Right ventricle myocardium inferior (tissue), 1 donor: ENCODE measurements around the gene CABYR. TPM values are rescaled to one million over a fixed set of nuclear protein-coding genes. Genes with fewer than 3 reads are reported as not detected.
"Not testable (repeated sequence)": the region's sequence is repeated elsewhere in the genome, so short reads cannot be mapped to it uniquely, and the experiment has no call there.

ENCODE experiments used
- ATAC-seq: fragments of 200-7000 bp; cut with Tn5 transposase; one replicate; pipeline ENCODE4 v1.9.1; 2020; ENCODE audit warnings: mild to moderate bottlenecking, moderate library complexity
- DNase-seq: peaks from one replicate; pipeline ENCODE4 v3.0.0; 2021; ENCODE audit errors: missing footprints
- intact Hi-C: fragments of 100-400 bp; cut with DNase I; formaldehyde crosslinking; loops from one replicate; pipeline ENCODE4 v1.11.0; 2022
- total RNA-seq: library from RNA; stranded (reverse); fragmentation: NEBNext Ultra II Directional; extraction: Animal tissue kit (Norgen Biotek cat#: 25700); gene quantifications from one replicate; pipeline ENCODE4 v1.2.1, GENCODE V29; 2021
- donor health status: DM: no; HTN: yes; CAD: no; lungs with severe emphysema.

Gene CABYR
- total RNA-seq, 1 donor from 2014 or later: not detected

DNA sequence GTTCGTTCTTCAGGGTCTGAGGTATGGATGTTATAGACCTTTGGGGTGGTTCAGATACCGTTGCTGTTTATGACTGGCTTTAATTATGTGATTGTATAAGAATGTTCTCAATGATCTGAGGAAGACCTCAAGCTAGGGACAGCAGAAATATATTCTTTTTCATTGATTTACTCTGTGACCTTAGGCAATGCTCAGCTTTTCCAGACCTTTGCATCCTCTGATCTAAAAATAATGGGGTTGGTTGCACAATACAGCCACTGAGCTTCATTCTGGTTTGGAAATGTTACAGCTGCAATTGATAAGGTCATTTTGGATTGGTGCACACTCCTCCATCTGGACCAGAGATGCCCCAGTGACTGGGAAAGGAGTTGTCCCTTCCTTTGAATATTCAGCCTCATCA lies 17.2 kb upstream of the CABYR start:
- no peak for ATAC-seq
- intact Hi-C loops: no loop called here

DNA sequence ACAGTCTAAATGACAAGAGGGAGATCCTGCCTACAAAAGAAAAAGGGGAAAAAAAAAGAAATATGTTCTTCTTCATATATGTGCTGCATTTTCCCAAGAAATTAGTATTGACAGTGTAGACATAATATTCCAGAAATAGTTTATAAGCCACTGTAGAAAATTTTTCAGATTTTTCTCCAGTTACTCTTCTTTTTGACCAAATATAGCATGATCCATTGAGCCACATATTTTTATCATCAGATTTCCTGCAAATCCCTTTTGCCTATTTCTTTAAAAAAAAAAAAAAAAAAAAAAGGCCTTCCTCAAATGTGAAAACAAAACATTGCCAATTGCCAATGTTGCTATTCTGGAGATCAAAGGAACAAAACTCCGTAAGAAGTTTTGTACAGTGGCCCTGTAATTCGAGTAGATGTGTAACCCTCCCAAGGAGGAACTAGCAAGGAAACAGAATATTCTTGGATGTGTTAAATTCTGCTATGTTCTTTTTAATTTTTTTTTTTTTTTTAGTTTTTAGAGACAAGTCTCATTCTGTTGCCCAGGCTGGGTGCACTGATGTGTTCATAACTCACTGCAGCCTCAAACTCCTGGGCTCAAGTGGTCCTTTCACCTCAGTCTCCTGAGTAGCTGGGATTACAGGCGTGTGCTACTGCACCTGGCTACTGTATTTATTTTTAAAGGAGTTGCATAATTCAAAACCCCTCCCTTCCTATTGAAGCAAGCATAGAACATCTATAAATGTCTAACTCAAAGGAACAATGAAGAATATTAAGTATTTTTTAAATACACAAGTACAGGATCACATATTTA lies 12.5 kb upstream of the CABYR start:
- no peak for DNase-seq
- intact Hi-C loops: no loop called here
- ATAC-seq: no peak

More for the DNA sequence above, 17.2 kb upstream of the CABYR start:
- no peak for DNase-seq

DNA sequence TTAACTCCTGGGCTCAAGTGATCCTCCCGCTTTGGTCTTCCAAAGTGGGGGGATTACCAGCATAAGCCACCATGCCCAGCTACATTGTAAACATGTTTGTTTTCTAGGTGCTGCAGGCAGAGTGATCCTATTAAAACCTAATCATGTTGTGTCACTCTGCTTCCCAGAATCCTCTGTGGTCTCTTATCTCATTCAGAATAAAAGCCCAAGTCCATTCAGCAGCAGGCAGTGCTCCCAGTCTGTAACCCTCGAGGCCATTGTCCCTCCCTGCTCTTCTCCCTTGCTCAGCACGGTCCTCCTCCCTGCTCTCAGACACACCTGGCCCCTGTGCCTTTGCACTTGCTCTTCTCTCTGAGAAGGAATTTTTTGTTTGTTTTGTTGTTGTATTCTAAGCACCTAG lies 11.1 kb upstream of the CABYR start:
- DNase-seq (no peak), ATAC-seq (no peak)
- intact Hi-C loops: no loop called here

DNA sequence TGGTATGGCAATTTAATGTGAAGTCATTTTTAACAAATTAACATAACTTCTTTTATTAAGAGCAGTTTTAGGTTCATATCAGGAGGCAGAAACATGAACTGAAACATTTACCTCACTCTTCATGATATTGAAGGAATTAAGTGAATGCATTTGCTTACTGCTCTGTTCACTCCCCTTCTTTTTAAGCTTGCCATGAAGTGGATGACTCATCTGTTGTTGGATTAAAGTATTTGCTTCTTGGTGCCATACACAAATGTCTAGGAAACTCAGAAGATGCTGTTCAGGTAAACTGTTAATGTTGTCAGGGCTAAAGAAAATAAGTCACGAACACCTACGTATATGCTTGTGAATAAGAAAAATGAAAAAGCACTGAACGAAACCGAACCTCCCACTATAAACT lies 10.2 kb upstream of the CABYR start:
- intact Hi-C loops: no loop called here
- ATAC-seq (no peak), DNase-seq (no peak)

DNA sequence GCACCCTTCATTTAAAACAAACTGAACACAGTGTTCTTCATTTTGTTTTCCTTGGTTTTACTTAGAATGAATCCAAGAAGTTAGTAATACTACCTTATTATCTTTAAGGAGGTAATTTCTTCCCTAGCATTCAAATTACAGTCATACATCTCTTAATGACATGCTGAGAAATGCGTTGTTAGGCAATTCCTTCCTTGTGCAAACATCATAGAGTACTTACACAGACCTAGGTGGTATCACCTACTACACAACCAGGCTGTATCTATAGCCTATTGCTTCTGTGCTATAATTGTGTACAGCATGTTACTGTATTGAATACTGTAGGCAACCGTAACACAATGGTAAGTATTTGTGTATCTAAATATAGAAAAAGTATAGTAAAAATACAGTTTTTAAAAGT lies 8.4 kb upstream of the CABYR start:
- intact Hi-C loops: no loop called here
- ATAC-seq: no peak
- DNase-seq: no peak

DNA sequence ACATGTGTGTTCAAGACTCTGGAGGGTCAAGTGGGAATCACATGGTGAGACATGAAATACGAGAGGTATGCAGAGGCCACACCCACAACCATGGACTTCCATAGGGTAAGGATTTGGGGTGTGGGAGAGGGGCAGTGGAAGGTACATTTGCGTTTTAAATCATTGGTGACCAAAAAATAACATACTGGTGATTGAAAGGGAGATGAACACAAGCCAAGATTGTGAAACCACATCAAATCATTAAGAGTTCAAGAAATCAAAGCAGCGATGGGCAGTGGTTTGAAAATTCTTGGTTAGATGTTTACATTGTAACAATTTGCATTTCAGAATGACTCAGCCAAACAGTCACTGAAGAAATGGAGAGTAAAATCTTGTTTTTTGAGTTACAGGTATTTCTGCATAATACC lies 1.9 kb upstream of the CABYR start:
- DNase-seq (no peak), ATAC-seq (no peak)
- intact Hi-C loops: no loop called here

DNA sequence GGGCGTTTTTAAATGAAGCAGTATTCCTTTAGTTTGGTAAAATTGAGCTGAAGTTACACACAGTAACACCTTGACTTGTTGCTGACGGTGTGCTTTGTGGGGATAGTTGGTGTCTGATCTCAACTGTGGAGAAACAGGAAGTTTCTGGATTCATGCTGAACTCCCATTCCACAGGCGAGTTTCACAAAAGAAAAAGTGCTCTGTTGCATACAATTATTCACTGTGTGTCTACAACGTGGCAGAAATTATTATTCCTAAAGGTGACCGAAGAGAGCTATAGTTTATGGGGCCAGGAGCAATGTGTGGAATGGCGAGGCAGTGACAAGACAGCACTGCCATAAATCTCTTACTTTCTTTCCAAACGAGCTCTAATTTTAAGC lies 463 bp upstream of the CABYR start:
- intact Hi-C loops: no loop called here
- ATAC-seq (no peak), DNase-seq (no peak)

DNA sequence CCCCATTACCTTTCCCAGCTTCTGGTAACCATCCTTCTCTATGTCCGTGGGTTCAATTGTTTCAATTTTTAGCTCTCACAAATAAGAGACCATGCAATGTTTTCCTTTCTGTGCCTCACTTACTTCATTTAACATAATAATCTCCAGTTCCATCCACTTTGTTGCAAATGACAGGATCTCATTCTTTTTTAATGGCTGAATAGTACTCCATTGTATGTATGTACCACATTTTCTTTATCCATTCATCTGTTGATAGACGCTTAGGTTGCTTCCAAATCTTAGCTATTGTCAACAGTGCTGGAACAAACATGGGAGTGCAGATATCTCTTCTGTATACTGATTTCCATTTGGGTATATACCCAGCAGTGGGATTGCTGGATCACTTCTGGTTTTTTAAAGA lies 1.8 kb downstream of the CABYR start:
- intact Hi-C loops: no loop called here
- DNase-seq (no peak), ATAC-seq (no peak)

DNA sequence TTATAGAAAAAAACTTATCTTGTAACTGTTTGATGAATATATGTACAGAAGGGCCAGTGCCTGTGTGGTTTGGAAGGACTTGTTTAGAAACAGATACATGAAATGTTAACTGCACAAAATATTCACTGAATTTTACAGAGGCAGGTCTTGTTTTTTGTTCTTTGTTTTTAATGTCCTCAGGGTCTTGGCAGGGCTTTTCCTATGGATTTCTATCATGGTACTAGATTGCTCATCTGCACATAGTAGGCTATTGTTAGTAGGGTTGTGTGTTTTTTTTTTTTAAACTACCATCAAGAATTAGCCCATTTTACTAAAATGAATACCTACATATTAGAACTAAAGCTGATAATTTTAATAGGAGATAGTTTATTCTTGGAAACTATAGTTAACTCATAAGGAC lies 3.5 kb downstream of the CABYR start:
- DNase-seq: no peak
- intact Hi-C loops: no loop called here
- no peak for ATAC-seq

DNA sequence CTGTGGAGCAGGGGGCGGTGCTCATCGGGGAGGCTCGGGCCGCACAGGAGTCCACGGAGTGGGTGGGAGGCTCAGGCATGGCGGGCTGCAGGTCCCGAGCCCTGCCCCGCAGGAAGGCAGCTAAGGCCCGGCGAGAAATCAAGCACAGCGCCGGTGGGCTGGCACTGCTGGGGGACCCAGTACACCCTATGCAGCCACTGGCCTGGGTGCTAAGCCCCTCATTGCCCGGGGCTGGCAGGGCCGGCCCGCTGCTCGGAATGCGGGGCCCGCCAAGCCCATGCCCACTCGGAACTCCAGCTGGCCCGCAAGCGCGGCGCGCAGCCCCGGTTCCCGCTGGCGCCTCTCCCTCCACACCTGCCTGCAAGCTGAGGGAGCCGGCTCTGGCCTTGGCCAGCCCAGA lies 10.7 kb downstream of the CABYR start:
- DNase-seq, intact Hi-C loops, ATAC-seq: not testable (repeated sequence)

DNA sequence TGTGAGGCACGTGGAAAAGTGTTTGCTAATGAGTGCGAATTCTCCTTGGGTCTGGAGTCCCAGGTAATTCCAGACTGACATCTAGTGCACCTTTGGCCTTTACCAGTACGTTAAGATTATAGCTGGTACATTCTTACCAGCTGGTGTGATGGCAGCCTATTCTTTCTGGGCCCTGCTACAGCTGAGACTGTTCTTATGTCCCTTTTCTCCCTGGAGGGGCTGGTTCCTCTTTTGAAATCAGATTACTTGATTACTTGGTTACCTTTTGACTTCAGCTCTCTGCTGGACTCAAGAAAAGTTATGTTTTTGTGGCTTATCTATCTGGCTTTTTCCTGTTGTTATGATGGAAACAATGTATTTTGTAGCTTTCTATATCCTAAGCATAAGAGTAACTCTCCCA lies 14.5 kb downstream of the CABYR start:
- intact Hi-C loops: no loop called here
- DNase-seq: no peak

DNA sequence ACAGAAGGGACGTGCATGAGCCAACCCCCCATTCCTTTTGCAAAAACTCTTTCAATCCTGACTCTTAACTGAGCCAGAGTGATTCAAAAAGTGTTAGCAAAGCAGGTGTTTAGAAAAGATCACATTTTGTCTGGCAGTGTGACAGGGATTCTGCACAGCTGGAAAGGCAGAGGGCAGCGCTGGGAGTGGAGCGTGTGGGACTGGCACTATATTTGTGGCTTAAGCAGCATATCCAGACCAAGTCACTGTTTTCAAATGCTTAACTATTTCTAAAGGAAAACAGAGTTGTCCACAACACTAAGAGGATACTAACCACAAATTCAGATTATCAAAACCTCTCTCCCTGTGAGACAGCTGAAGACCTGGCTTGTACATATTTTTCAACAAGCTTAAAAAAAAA lies 19.0 kb downstream of the CABYR start:
- DNase-seq (no peak), ATAC-seq (no peak)
- intact Hi-C loops: no loop called here

More for the DNA sequence above, 14.5 kb downstream of the CABYR start:
- ATAC-seq: no peak

DNA sequence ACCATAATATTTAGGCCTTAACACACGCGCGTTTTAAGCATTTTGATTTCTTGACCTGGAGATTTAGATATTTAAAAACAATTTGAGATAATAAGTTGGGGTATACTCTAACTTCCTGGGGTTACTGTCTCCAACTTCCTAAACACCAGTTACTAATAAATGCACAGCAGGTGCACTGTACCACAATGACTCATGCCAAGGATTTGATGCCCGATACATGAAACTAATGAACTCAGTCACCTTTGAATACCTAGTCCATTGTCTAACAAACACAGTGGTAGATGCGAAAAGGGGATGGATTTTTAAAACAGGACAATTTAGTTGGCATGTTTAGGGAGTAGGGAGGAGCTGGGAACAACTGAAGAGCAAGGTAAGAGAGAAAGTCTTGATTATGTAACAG lies 21.2 kb downstream of the CABYR start:
- ATAC-seq (no peak), DNase-seq (no peak)
- intact Hi-C loops: no loop called here

DNA sequence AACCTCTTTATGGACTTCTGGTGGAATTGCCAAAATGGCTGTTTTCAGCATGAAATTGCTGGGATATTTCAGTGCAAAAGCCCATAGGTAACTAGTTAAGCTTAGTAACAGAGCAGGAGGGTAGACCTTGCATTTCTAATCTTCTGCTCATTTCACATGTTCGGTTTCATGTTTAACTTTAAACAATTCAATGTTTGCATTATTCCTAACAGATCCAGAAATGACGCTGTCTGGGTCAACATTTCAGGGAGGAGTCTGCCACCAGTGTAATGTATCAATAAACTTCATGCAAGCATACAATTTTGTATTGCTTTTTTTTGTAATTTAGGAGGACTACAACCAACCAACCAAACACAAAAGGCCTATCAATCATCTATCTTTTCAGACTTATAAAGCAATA lies 22.4 kb downstream of the CABYR start:
- ATAC-seq: no peak
- intact Hi-C loops: no loop called here
- DNase-seq: no peak

DNA sequence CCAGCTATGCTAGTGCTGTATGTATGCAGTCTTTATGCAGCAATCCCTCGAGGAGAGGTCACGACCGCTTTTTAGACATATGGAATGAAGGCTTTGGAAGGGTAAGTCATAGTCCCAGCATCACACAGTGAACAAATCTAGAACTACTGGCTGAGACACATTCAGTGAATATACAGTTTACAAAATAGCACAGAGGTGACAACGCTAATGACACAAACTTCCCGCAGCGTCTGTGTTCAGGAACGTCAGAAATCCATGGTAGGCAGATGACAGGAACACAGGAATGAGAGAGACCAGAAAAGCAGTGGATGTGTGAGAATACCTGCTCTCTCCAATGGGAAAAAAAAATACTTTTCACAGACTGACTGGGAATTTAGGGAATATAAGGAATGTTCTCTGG lies 29.6 kb downstream of the CABYR start:
- DNase-seq (no peak), ATAC-seq (no peak)
- intact Hi-C loops: no loop called here

DNA sequence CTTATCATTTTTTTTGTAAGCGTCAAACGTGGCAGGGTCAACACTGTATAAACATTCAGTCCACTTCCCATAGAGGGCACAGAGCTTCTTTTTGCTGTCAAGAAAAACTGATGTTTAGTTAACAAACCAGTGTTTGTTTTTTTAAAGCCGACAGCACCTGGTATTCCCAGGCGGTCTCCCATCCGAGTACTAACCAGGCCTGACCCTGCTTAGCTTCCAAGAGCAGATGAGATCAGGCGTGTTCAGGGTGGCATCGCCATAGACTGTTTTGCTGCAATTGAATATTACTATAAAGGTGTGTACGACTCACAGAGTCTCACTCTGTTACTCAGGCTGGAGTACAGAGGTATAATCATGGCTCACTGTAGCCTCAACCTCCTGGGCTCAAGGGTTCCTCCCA lies 31.5 kb downstream of the CABYR start:
- intact Hi-C loops: no loop called here
- no peak for ATAC-seq

DNA sequence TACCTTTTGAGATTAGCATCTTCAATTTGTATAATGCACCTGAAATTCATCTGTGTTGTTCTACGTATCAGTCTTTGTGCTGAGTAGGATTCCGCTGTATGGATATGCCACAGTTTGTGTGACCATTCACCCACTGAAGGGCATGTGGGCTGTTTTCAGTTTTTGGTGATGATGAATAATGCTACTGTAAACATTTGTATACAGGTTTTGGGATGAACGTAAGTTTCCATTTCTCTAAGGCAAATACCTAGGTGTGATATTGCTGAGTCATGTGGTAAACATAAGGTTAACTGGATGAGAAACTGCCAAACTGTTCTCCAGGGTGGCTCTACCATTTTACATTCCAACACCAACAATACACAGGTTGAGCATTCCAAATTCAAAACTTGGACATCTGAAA lies 35.1 kb downstream of the CABYR start:
- intact Hi-C loops: no loop called here
- DNase-seq (no peak), ATAC-seq (no peak)

More for the DNA sequence above, 31.5 kb downstream of the CABYR start:
- no peak for DNase-seq

DNA sequence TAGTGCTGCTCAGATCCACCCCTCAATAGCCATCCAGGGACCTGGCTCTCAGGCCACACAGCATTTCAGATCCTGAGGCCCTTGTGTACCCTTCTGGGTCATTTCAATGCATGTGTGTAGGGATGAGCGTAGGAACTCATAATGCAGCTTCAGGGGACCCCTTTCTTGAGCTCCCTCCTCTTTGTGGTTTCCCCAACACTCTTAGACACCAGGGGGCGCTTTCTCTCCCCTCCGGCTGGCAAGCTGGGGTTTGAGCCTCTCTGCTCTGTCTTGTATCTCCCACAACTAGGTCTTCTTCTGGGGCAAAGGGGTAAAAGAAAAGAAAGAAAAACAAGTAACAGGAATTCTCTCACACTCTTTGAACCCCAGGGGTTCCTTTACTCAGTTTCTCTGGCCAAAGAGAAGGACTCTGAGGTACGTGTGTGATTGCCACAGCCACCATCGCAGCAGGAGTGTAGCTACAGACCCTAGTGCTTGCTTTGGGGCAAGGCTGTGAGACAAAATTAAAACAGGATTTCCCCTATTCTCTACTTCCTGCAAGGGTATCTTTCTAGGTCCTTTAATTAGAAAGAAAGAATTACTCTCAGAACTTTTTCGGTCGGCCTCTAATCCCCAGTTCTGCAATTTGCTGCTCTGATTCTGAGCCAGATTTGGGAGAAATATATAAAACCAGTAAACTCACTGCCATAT lies 38.0 kb downstream of the CABYR start:
- intact Hi-C loops: loop anchor here (1.0 to 5.0 kb wide), 2 partner anchors 95 to 310 kb away; no protein-coding TSS in a partner anchor
- DNase-seq (peak; percentile 71), ATAC-seq (peak; percentile 69)

DNA sequence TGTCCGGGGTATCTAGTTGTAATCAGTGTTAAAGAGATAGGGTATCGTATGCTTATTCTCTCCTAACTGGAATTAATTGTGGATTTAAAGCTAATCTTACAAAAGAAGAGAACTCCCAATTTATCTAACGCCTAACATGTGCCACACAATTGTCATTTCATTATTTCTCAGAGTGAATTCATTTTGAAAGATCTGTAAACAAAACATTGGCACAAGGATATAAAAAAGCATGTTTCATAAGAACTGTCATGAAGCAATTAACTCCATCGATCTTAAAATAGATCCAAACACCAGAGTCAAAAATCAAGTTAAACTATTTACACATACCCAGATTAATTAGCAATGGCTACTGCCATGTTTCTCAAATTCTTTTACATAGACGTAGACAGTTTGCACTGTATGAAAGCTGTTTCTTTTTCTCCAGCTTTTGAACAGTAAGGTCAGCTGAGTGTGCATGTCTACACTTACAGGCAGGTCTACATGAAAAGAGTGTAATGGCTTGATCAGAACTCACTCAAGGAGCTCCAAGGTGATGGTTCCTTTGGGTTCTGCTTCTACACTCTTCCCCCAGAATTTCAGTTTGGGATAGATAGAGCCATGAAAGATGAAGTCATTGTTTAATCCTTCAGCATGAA lies 38.8 kb downstream of the CABYR start:
- ATAC-seq (no peak), DNase-seq (no peak)
- intact Hi-C loops: loop anchor here (5.0 kb wide), 1 partner anchor 310 kb away; no protein-coding TSS in a partner anchor

DNA sequence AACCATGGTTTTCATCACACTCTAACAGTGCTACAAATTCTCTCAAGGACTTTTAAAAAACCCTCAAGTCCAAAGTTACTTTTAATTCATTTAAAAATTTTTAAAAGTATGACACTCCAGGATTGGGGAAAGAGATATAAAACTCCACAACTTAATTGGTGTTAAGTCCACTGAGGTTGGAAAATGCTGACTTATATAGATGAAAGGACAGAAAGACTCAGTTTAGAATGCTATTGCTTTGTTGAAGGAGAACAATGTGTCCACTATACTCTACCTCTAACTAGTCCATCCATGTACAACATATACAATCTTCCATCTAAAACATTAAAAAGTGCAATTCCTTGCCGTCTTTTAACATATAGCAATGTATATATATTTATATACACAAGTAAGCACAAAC lies 41.2 kb downstream of the CABYR start:
- no peak for DNase-seq
- no peak for ATAC-seq
- intact Hi-C loops: no loop called here
